Keratinocyte (primary cell): ENCODE results near the gene MED12L.

Source experiments
- CTCF ChIP-seq, 3 experiments: IDR thresholded peaks in 1 of 3; conservative IDR thresholded peaks in 1 of 3; optimal IDR thresholded peaks in 1 of 3; 2 replicates in 2 of 3; 3 replicates in 1 of 3; pipeline versions ENCODE3 to v1.5.1; 2011; ENCODE audit warnings: low read length in 3 of 3, mild to moderate bottlenecking in 3 of 3, moderate library complexity in 2 of 3, control low read depth in 1 of 3, inconsistent platforms in 1 of 3; ENCODE audit not compliant: insufficient read depth in 2 of 3; ENCODE audit errors: extremely low read depth in 1 of 3
- EZH2 ChIP-seq: IDR thresholded peaks from one replicate; pipeline ENCODE4 v1.6.1; 2012; ENCODE audit warnings: inconsistent platforms, mild to moderate bottlenecking, low read length, moderate library complexity

GRCh38 chr3:151191095-151191494 lies 105.6 kb downstream of the MED12L start:
- TF ChIP-seq CTCF (optimal IDR thresholded peaks at IDR 0.05 in 1 of 3, IDR thresholded peaks at IDR 0.05 in 1 of 3, conservative IDR thresholded peaks at IDR 0.05 in 1 of 3; ENCODE audit: extremely low read depth in 1 of 3, insufficient read depth in 2 of 3, low read length in 3 of 3) (no peak), EZH2 (no peak)
